NCI-H1930 (cell line): ENCODE measurements around the gene SBK2.
"Not testable (repeated sequence)": the region's sequence is repeated elsewhere in the genome, so short reads cannot be mapped to it uniquely, and the experiment has no call there.

ENCODE experiments used
- DNase-seq, 2 experiments: peaks; one replicate each; lab custom pipeline; 2025; lab: John Stamatoyannopoulos, UW

The SBK2 gene

DNA sequence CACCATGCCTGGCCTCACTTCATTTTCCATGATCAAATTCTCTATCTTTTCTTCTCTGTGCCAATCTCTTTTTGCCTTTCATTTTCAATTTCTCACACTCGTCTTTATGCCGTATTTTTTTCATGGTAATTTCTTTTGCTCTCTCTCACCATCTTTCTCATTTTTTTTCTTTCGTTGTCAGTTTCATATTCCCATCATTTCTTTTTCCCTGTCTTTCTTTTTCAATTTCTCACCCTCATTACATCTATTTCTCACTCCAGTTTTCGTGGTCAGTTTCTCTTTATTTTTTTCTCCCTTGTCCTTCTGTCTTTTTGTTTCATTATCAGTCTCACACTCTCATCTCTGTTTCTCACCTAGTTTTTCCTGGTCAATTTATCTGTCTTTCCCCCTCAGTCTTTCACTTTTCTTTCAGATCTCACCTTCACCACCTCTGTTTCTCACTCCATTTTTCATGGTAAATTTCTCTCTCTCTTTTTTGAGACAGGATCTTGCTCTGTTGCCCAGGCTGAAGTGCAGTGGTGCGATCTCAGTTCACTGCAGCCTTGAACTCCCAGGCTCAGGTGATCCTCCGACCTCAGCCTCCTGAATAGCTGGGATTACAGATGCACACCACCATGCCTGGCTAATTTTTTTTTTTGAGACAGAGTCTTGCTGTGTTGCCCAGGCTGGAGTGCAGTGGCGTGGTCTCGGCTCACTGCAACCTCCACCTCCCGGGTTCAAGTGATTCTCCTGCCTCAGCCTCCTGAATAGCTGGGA, 34.6 kb downstream of the SBK2 start:
- no peak for DNase-seq

GRCh38 chr19:55500368-55500952, 36.5 kb downstream of the SBK2 start:
- no peak for DNase-seq

DNA sequence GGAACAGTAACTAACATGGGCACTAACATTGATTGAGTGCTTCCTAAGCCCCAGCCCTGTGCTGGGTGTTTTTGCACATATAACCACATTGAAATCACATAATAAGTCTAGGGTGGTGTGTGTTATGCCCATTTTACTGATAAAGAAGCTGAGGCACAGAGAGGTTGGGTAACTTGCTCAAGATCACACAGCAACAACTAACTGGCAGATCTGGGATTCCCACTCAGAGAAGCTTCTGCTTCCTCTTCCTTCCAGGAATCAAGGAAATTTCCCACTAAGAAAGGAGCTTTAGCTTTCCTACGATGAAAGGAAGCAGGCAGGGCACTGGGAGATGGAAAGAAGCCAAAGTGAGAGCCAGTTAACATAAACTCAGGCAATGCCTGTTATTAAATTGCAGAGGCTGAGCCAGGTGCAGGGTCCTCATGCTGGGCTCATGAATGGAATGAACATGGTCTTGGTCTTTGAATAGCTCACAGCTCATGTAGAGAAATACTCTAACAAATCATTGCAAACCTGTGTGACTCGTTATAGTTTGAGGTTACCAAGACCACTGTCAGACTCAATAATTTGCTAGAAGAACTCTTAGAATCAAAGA, 38.6 kb downstream of the SBK2 start:
- no peak for DNase-seq

GRCh38 chr19:55497763-55498162, 39.2 kb downstream of the SBK2 start:
- DNase-seq, result no peak

DNA sequence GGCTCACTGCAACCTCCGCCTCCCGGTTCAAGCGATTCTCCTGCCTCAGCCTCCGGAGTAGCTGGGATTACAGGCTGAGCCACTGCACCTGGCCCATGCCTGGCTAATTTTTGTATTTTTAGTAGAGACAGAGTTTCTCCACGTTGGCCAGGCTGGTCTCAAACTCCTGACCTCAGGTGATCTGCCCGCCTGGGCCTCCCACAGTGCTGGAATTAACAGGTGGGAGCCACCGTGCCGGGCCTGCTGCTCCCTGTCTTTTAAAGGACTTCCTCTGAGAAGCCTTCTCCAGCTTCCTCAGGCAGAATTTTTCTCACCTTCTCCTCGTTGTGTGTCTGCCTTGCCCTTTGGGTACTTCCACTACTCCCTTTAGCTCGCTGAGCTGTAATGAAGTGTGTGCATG, 40.1 kb downstream of the SBK2 start:
- DNase-seq, result not testable (repeated sequence)

- DNase-seq, result no peak
Observed at GRCh38 chr19:55495646-55496349, 41.1 kb downstream of the SBK2 start.

GRCh38 chr19:55494172-55494761, 42.7 kb downstream of the SBK2 start:
- DNase-seq, result no peak

GRCh38 chr19:55493645-55494171, 43.2 kb downstream of the SBK2 start:
- no peak for DNase-seq

GRCh38 chr19:55493052-55493644, 43.8 kb downstream of the SBK2 start:
- no peak for DNase-seq

- DNase-seq, result no peak
Observed at GRCh38 chr19:55492362-55492944, 44.5 kb downstream of the SBK2 start.

GRCh38 chr19:55491546-55492360, 45.2 kb downstream of the SBK2 start:
- DNase-seq, result no peak

GRCh38 chr19:55490478-55491432, 46.2 kb downstream of the SBK2 start:
- DNase-seq, result no peak

DNA sequence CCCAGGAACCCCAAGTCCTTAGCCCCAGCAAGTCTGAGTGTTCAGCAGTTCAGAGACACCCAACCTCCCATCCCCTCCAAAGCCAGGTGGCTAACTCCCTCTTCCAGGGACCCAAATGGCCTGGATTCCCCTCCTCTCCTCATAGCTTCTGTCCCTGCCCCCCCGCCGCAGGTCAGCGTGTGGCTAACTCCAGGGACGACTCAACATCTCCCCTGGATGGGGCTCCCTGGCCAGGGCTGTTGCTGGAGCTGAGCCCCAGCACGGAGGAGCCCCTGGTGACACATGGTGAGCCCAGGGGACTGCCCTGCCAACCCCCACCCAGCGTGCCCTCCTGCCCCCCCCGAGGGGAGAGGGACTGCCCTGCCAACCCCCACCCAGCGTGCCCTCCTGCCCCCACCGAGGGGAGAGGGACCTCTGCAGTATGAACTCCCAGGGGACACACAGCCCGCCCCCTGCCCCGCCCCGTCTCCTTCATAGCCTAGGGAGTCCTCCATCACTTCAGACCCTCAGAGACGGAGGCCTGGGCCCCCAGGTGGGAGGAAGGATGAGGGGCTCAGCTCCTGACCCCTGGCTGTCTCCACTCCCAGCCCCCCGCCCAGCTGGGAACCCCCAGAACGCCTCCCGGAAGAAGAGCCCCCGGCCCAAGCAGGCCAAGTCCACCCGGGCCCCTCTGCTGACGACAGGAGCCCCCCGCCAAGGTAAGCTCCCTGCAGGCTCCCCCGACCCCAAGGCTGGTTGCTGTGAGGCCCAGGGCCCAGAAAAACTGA, 47.0 kb downstream of the SBK2 start:
- no peak for DNase-seq

- no peak for DNase-seq
Observed at GRCh38 chr19:55488986-55489710, 47.8 kb downstream of the SBK2 start.

DNA sequence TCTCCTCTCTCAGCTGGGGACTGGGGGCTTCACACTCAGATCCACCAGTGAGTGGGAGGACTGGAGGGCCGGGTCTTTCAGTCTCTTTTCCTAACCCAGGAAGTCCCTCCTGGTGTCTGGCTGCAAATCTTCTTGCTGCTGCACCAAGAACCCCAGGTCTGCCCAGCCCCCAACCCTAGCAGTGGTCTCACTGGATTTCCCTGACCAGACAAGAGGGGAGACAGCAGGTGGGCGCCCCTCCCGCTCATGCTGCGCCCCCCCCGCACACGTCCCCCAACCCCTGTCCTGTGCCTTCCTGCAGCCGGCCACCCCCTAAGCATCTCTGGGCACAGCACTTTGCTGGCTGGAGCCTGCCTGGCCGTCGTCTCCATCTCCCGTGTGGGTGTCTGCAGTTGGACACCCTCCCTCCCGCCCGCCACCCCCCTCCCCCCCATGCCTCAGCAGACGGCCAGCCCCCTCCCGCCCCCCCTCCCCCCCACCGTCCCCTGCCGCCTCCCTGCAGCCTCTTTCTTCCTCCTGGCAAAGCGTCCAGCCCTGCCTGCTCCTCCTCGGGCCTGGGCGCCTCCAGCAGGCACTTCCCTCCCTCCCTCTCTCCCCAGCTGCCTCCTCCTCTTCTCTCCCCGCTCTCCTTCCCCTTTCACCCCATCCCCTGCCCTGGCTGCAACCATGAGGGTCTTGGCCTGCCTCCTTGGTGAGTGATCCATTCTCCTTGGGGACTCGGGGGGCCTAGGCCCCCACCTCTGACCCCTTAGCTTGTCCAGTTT, 48.8 kb downstream of the SBK2 start, which contains the start of gene SSC5D:
TSS of gene SSC5D (plus strand) at position 513 of the 764 bp plus-strand sequence. CDS start at position 667, 154 bp downstream.
- DNase-seq, result no peak

DNA sequence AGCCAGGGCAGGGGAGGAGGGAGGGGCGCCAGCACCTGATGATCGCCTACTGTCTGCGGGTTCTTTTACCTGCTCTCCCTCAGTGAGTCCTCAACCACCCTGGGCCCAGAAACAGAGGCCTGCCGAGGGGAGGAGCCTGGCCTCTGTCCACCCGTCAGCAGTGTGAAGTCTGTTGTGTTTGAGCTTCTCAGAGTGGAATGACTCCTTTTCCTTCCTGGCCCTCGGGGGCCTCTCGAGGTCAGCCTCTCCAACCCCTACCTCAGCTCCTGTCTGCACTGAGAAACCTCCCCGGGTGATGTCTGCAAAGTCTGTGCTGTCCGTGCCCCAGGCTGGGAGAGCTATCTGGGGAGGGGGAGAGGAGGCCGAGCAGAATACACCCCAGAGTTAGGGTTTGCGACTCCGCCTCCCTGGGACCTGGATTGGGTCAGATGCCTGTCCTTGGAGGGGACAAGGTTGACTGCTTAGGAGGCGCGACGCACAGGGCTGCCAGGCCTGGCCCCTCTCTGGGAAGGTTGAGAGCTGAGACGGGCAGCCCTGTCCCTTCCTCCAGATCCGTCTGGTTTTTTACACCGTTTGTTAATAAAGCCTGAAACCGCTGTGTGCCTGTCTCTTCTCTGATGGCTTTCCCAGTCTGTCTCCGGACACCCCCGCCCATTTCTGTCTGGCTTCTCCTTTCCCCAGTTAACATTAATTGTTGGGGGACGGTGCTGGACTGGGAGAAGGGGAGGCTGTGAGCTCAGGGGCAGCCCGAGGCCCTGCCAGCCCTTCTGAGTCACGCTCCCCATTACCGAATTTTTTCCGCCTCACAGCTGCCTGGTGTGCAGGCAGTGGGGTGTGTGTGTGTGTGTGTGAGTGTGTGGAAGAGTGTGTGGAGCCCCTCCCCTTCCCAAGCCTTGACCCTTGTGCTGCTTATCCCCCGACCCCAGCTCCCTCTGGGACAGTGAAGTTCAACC, 49.7 kb downstream of the SBK2 start:
- DNase-seq, result no peak
